GM12875 (cell line): Measurements from ENCODE around the gene CHCHD3.

Experiments
- H3K4me3 ChIP-seq: one replicate; pipeline ENCODE4 v1.5.1; 2011; ENCODE audit warnings: low read depth, low read length, control low read depth
- TF ChIP-seq, protein P1 (sequence below): IDR thresholded peaks from 2 replicates; pipeline ENCODE4 v1.5.1; 2011; ENCODE audit warnings: low read depth, mild to moderate bottlenecking, control low read depth, inconsistent platforms, low read length, moderate library complexity, borderline replicate concordance; ENCODE audit not compliant: insufficient read depth

CHCHD3 gene

GRCh38 chr7:133025056-133025455 is 56.8 kb downstream of the CHCHD3 start:
- H3K4me3 ChIP-seq: no peak overlapping the region
- TF ChIP-seq, protein P1, sequence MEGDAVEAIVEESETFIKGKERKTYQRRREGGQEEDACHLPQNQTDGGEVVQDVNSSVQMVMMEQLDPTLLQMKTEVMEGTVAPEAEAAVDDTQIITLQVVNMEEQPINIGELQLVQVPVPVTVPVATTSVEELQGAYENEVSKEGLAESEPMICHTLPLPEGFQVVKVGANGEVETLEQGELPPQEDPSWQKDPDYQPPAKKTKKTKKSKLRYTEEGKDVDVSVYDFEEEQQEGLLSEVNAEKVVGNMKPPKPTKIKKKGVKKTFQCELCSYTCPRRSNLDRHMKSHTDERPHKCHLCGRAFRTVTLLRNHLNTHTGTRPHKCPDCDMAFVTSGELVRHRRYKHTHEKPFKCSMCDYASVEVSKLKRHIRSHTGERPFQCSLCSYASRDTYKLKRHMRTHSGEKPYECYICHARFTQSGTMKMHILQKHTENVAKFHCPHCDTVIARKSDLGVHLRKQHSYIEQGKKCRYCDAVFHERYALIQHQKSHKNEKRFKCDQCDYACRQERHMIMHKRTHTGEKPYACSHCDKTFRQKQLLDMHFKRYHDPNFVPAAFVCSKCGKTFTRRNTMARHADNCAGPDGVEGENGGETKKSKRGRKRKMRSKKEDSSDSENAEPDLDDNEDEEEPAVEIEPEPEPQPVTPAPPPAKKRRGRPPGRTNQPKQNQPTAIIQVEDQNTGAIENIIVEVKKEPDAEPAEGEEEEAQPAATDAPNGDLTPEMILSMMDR: no peak

DNA sequence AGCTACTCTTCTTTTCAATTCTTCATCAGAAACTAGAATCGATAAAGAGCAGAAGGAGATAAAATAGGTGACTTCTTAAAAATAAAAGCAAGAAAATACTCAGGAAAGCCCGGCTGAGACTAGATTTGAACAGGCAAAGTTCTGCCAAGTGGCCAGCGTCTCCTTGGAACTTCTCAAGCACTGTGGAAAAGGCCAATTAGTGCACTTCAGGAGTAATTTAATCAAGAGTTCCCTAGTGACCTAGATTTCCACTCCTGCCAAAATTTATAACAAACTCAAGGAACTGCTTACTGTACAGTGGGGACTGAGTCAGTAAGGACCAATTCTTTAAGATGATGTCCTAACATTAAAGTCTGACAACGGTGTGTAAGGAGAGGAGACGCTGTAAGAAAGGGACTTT is 57.3 kb downstream of the CHCHD3 start:
- H3K4me3 ChIP-seq: no peak overlapping the region
- TF ChIP-seq, protein P1: no peak

DNA sequence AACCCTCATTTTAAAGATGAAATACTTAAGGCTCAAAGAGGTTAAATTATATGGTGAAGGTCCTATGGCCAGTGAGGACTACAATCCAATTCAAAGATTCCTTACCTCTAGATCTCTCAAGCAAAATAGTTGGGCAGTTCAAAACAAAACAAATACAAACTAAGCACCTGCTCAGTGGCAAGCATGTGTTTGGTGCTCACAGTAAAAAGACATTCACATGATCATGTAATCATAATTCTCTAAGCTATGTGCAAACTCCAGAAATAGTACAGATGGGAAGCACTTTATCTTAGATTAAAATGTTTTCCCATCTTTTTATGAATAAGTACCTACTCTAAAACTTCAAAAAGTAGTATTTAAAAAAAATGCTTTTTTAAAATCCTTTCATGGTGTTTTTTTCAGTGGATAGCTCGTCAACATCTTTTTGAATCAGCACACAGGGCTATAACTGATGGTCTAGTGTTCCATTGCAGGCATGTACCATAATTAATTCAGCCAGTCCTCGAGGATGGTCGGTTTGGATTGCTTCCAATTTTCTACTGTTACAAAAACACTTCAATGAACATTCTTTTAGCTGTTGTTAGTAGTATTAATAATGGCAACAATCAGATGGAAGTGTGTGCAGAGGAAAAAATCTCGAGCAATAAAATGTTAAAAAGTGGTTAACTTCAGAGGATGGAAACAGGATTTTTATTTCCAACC is 58.4 kb downstream of the CHCHD3 start:
- H3K4me3 ChIP-seq: no peak overlapping the region
- TF ChIP-seq, protein P1: no peak

DNA sequence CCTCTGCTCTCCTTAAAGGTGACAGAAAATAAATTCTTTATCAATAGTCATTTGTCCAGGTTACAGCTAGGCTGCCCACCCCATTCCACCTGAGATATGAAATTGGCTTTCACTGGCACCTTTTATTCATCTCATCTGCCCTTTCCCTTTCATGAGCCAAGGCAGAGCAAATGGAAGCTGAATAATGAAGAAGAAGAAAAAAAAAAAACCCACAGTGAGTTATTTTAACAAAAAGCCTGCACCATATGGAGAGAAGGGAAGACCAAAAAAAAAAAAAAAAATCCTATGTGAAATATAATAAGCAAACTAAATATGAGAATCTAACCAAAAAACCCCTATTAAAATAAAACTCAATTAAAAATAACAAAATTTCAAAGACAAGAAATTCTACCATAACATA is 59.2 kb downstream of the CHCHD3 start:
- no peak overlapping the region for H3K4me3 ChIP-seq
- TF ChIP-seq, protein P1: no peak

DNA sequence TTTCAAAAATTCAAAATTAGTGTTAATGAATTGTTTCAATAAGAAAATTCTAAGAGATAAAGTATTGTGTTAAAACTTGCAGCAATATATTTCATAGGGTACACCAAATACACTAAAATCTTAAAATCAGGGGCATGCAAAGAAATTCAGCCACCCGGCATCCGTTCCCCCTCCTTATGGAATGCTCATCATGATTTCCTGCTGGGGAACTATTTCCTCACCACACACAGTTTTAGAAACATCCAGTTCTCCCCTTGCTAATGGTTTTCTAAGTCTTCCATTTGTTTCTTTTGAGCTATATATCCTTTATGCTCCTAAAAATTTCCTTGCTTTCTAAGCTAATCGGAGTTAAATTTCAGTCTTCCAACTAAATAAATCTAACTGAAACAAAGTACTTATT is 60.7 kb downstream of the CHCHD3 start:
- H3K4me3 ChIP-seq: no peak overlapping the region
- TF ChIP-seq, protein P1: no peak

GRCh38 chr7:133020496-133020895 is 61.4 kb downstream of the CHCHD3 start:
- H3K4me3 ChIP-seq: no peak overlapping the region
- TF ChIP-seq, protein P1: no peak

DNA sequence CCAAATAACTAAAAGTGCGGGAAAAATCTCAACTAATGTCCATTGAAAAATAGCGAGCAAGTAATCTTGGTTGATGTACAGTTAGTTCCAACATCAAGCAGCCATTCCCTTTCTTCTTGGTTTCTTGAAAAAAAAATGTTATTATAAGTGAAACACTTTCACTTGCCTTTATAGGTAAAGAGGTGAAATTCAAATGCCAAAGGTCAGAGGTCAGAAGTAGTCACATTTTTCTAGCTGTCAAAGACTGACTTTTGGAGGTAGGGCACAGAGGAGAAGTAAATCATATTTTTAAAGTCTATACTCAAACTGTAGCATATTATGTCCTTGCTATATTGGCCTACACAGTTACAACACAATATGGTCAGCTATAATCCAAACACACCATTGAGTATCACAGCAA is 62.3 kb downstream of the CHCHD3 start:
- TF ChIP-seq, protein P1: no peak

More for the DNA sequence above, 62.3 kb downstream of the CHCHD3 start:
- no peak overlapping the region for H3K4me3 ChIP-seq
